Measurements from ENCODE around the gene SALL3.

DNA sequence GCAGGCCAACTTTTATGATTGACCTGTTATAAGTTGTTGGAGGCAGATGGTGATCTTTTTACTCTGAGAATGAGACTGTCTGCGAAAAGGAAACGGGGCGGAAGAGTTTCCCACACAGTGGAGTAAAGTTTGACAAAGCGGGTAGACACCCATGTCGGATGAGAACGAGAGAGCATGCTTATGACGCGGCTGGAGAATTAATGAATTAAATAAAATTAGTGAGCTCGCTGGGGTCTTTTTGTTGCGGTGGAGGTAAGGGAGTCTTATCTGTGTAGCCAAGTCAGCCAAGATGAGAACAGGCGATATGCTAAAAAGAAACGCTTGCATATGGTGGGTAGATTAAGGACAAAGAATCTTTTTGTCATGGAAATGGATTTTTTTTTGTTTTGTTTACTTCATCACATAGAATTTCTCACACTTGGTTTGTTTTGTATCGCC is 1.8 kb downstream of the SALL3 start:
- TF ChIP-seq, protein P1, sequence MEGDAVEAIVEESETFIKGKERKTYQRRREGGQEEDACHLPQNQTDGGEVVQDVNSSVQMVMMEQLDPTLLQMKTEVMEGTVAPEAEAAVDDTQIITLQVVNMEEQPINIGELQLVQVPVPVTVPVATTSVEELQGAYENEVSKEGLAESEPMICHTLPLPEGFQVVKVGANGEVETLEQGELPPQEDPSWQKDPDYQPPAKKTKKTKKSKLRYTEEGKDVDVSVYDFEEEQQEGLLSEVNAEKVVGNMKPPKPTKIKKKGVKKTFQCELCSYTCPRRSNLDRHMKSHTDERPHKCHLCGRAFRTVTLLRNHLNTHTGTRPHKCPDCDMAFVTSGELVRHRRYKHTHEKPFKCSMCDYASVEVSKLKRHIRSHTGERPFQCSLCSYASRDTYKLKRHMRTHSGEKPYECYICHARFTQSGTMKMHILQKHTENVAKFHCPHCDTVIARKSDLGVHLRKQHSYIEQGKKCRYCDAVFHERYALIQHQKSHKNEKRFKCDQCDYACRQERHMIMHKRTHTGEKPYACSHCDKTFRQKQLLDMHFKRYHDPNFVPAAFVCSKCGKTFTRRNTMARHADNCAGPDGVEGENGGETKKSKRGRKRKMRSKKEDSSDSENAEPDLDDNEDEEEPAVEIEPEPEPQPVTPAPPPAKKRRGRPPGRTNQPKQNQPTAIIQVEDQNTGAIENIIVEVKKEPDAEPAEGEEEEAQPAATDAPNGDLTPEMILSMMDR (IDR thresholded peaks at IDR 0.05): no peak
- TF ChIP-seq POLR2AphosphoS5 (IDR thresholded peaks at IDR 0.05) (no peak), POLR2A (IDR thresholded peaks at IDR 0.05) (no peak)
